Hepatocyte (in vitro differentiated cells): ENCODE measurements around the gene SHH.

Source experiments
- CTCF ChIP-seq: fragments of 200-600 bp; sonication (generic); IDR thresholded peaks from 2 replicates; pipeline ENCODE4 v1.5.1; 2016; ENCODE audit warnings: antibody characterized with exemption, mild to moderate bottlenecking; ENCODE audit not compliant: poor library complexity
- EZH2 ChIP-seq: fragments of 200-600 bp; sonication (generic); IDR thresholded peaks from 2 replicates; pipeline ENCODE4 v1.6.1; 2016; ENCODE audit warnings: antibody characterized with exemption, mild to moderate bottlenecking, borderline replicate concordance
- EZH2phosphoT487 ChIP-seq: fragments of 200-600 bp; sonication (generic); IDR thresholded peaks from one replicate; pipeline ENCODE4 v1.6.1; 2018; ENCODE audit warnings: antibody characterized with exemption, mild to moderate bottlenecking, low read depth, moderate library complexity; ENCODE audit not compliant: unreplicated experiment, severe bottlenecking

- TF ChIP-seq CTCF, result no peak
- no peak for TF ChIP-seq EZH2
- TF ChIP-seq EZH2phosphoT487, result no peak
These were observed 36.7 kb upstream of the SHH start for GRCh38 chr7:155848691-155849669.
